ENCODE measurements around the gene XXYLT1. TPM values are rescaled to one million over a fixed set of nuclear protein-coding genes. Genes with fewer than 3 reads are reported as not detected.

Gene XXYLT1
- total and polyA plus RNA-seq, 9 of the 15 experiments (the other 6 are each of a cell fraction or from before 2014, with no cell fraction given) = 1.9 to 18.9 (median 15.0) TPM

GRCh38 chr3:195071916-195072820, 198.8 kb downstream of the XXYLT1 start (continued):
- no peak for TF ChIP-seq CBX1 (IDR thresholded peaks at IDR 0.05; ENCODE audit: low read depth)
- no peak for TF ChIP-seq NCOR1 (IDR thresholded peaks at IDR 0.05)
- no peak for TF ChIP-seq SP1 (CRISPR knock-in tag; IDR thresholded peaks at IDR 0.05)
- no peak for TF ChIP-seq XRCC5 (IDR thresholded peaks at IDR 0.05; ENCODE audit: low read depth, low read length)
- no peak for TF ChIP-seq ATF2 (CRISPR knock-in tag; IDR thresholded peaks at IDR 0.05)
- no peak for TF ChIP-seq CBFA2T3 (IDR thresholded peaks at IDR 0.05)
- no peak for TF ChIP-seq ZNF699 (CRISPR knock-in tag; IDR thresholded peaks at IDR 0.05; ENCODE audit: insufficient replicate concordance)
- no peak for TF ChIP-seq ZBTB2 (IDR thresholded peaks at IDR 0.05)
- TF ChIP-seq RBM22 (IDR thresholded peaks at IDR 0.05; ENCODE audit: low read depth, low read length, poor library complexity, severe bottlenecking) = no peak

Data from K562 (cell line).